Heart right ventricle (tissue), 16 donors: Measurements from ENCODE around the gene C16orf46. TPM values are rescaled to one million over a fixed set of nuclear protein-coding genes. Genes with fewer than 3 reads are reported as not detected.

Experiments
- ATAC-seq, 8 donors: fragments of 200-7000 bp; cut with Tn5 transposase; one replicate each; pipeline ENCODE4 v1.9.1; 2020; ENCODE audit warnings: mild to moderate bottlenecking in 8 of 8, moderate library complexity in 8 of 8, moderate number of reproducible peaks in 1 of 8
- DNase-seq, 2 donors: peaks; one replicate each; pipeline ENCODE4 v3.0.0-alpha.2; 2020
- H3K27ac ChIP-seq, 10 donors: fragments of 200-600 bp; sonication (generic) in 2 of 10; one replicate each; pipeline versions ENCODE4 v1.5.0 to v1.8.0; 2020 to 2022; ENCODE audit warnings: mild to moderate bottlenecking in 3 of 10
- H3K27me3 ChIP-seq, 7 donors: fragments of 200-600 bp; one replicate each; pipeline ENCODE4 v1.8.0; 2021 to 2022; ENCODE audit warnings: mild to moderate bottlenecking in 2 of 7
- H3K36me3 ChIP-seq, 9 donors: fragments of 200-600 bp; sonication (generic) in 1 of 9; one replicate each; pipeline versions ENCODE4 v1.5.0 to v1.8.0; 2020 to 2022; ENCODE audit warnings: mild to moderate bottlenecking in 2 of 9
- H3K4me1 ChIP-seq, 9 donors: fragments of 200-600 bp; sonication (generic) in 1 of 9; one replicate each; pipeline versions ENCODE4 v1.5.0 to v1.8.0; 2020 to 2022; ENCODE audit warnings: mild to moderate bottlenecking in 4 of 9
- H3K4me3 ChIP-seq, 10 donors: fragments of 200-600 bp; sonication (generic) in 2 of 10; one replicate each; pipeline versions ENCODE4 v1.5.0 to v1.8.0; 2020 to 2022; ENCODE audit warnings: mild to moderate bottlenecking in 7 of 10, moderate library complexity in 2 of 10
- H3K9me3 ChIP-seq, 11 donors: fragments of 200-600 bp in 10 of 11; sonication (generic) in 2 of 11; one replicate each; pipeline versions ENCODE4 v1.5.0 to v1.8.0; 2013 to 2022; ENCODE audit warnings: mild to moderate bottlenecking in 2 of 11, control low read depth in 1 of 11, moderate library complexity in 1 of 11
- CTCF ChIP-seq, 9 donors: fragments of 200-600 bp; sonication (generic) in 2 of 9; IDR thresholded peaks; one replicate each; pipeline versions ENCODE4 v1.5.0 to v1.8.0; 2021 to 2022; ENCODE audit warnings: antibody characterized with exemption in 9 of 9, mild to moderate bottlenecking in 5 of 9, moderate library complexity in 1 of 9
- WGBS, 2 donors: extraction: QIAGEN DNeasy Blood & Tissue Kit; methylation state at CpG; one replicate each; pipeline ENCODE4 v1.1.7; 2013; ENCODE audit warnings: inconsistent platforms in 1 of 2; 5-methylcytosine and 5-hydroxymethylcytosine counted together
- intact Hi-C, 10 donors: fragments of 100-400 bp; cut with DNase I; formaldehyde crosslinking; loops; one replicate each; pipeline versions ENCODE4 v1.11.1 to v1.14.2; 2022
- polyA plus RNA-seq, 2 donors: library from polyadenylated mRNA; stranded (reverse); fragments of 200-250 nt; gene quantifications; one replicate each; pipeline ENCODE4 v1.2.3, GENCODE V29; 2013
- total RNA-seq, 10 donors: library from RNA; stranded (reverse); fragmentation: NEBNext Ultra II Directional in 3 of 10; extraction: Animal tissue kit (Norgen Biotek cat#: 25700) in 3 of 10; gene quantifications; one replicate each; pipeline versions ENCODE4 v1.2.1 to v1.2.4, GENCODE V29; 2021 to 2023
- donor health status: Arrhythmogenic right ventricular cardiomyopathy.
- donor health status: ischemic (EF 13 %, LVEDD 7.1; RV severe dilation, severe dysfunction).
- donor health status: healthy with polysubstance abuse.
- donor health status: DM: no; HTN: yes; CAD: no.
- donor health status: DM: no; HTN: no; CAD: no.
- donor health status: ischemic (EF 25% LVEDD 6.9; RV normal size, moderate dysfunction).
- donor health status: ischemic (EF 25% LVEDD 5.7; RV mildly dilated, moderate dysfunction).
- donor health status: healthy.
- donor health status: DM: yes; HTN: yes; CAD: no.
- donor health status: Ischemic cardiomyopathy.
- donor health status: ischemic (EF 35%, LVEDD 5.7; RV mildly dilated, moderate dysfunction).
- donor health status: nonischemic (EF 11% LVEDD 7.7; RV severe dilation, severe dysfunction).
- donor health status: DM: yes; HTN: yes; CAD: no.
- donor health status: PGD.
- donor health status: ischemic (EF 29% LVEDD 5.4; RV normal size, mild dysfunction).
- donor health status: nonischemic (EF 23%, LVEDD 6.1; RV moderate dilation, normal function).

C16orf46 gene
- total and polyA plus RNA-seq, 12 donors, result 0.19 to 2.0 (median 0.57) TPM; not detected in 3

GRCh38 chr16:81106826-81107503, 29.9 kb upstream of the C16orf46 start:
- no peak overlapping the region for H3K4me3 ChIP-seq
- 64 to 65% methylated on average over 8 of the region's 8 CpGs for WGBS, 2 donors
- no peak for TF ChIP-seq CTCF (IDR thresholded peaks at IDR 0.05)
- no peaks in the 10 kb centered on the region for H3K27me3 ChIP-seq
- no peaks in the 10 kb centered on the region for H3K4me1 ChIP-seq
- no peaks in the 10 kb centered on the region for H3K36me3 ChIP-seq
- no peak overlapping the region for H3K27ac ChIP-seq
- H3K9me3 ChIP-seq, result no peaks in the 10 kb centered on the region
- no peak for ATAC-seq
- no peak for DNase-seq
- intact Hi-C loops, result no loop called here

- intact Hi-C loops, result no loop called here
- no peaks in the 10 kb centered on the region for H3K4me1 ChIP-seq
These were observed 28.9 kb upstream of the C16orf46 start for GRCh38 chr16:81105946-81106345.

GRCh38 chr16:81101702-81102101, 24.7 kb upstream of the C16orf46 start:
- Histone ChIP-seq H3K27me3 (no peaks in the 10 kb centered on the region), H3K27ac (no peak overlapping the region), H3K4me1 (peaks cover 0 to 6% (median 0%) of the 10 kb centered on the region in 9 donors), H3K36me3 (no peaks in the 10 kb centered on the region), H3K4me3 (no peak overlapping the region), H3K9me3 (no peaks in the 10 kb centered on the region)
- 94 to 95% methylated on average over 9 of the region's 9 CpGs for WGBS, 2 donors
- ATAC-seq (no peak), DNase-seq (no peak)
- TF ChIP-seq CTCF (IDR thresholded peaks at IDR 0.05), result no peak
- intact Hi-C loops, result no loop called here

More at GRCh38 chr16:81105946-81106345, 28.9 kb upstream of the C16orf46 start:
- Histone ChIP-seq H3K27me3 (no peaks in the 10 kb centered on the region), H3K36me3 (no peaks in the 10 kb centered on the region), H3K4me3 (no peak overlapping the region), H3K27ac (no peak overlapping the region), H3K9me3 (no peaks in the 10 kb centered on the region)
- 90% methylated on average over 1 of the region's 1 CpG for WGBS, 2 donors
- no peak for TF ChIP-seq CTCF (IDR thresholded peaks at IDR 0.05)
- no peak for ATAC-seq
- DNase-seq, result no peak

- no peak for ATAC-seq
- Histone ChIP-seq H3K27ac (no peak overlapping the region), H3K4me3 (no peak overlapping the region), H3K36me3 (no peaks in the 10 kb centered on the region), H3K27me3 (no peaks in the 10 kb centered on the region), H3K4me1 (peaks cover 0 to 10% (median 3%) of the 10 kb centered on the region in 9 donors), H3K9me3 (no peaks in the 10 kb centered on the region)
- intact Hi-C loops, result loop anchor here in 1 of 10 donors (5.0 kb wide), 1 partner anchor 63 kb away; the partner anchor contains the start of gene ATMIN
- TF ChIP-seq CTCF (IDR thresholded peaks at IDR 0.05), result no peak
- no peak for DNase-seq
These were observed 22.9 kb upstream of the C16orf46 start for GRCh38 chr16:81099958-81100357.
